DND-41 (cell line): ENCODE measurements around the gene GRIN1.
A peak's percentile ranks its signal among the peaks of the same experiment; 100 is the strongest.

Source experiments
- ATAC-seq: fragments of 200-7000 bp; cut with Tn5 transposase; 3 replicates; pipeline ENCODE4 v1.9.1; 2021; ENCODE audit warnings: low read depth; ENCODE audit not compliant: insufficient read depth
- DNase-seq: peaks from one replicate; pipeline ENCODE4 v3.0.0-alpha.2; 2020
- H2AFZ ChIP-seq: 2 replicates; pipeline ENCODE4 v1.6.0; 2012; ENCODE audit warnings: low read depth, low read length
- H3K27ac ChIP-seq: 2 replicates; pipeline ENCODE4 v1.5.1; 2012; ENCODE audit warnings: low read length, inconsistent platforms
- H3K27me3 ChIP-seq: fragments of 200-600 bp; sonication (generic); 2 replicates; pipeline ENCODE4 v1.6.0; 2012; ENCODE audit warnings: low read length, mild to moderate bottlenecking, inconsistent platforms; ENCODE audit not compliant: insufficient read depth, poor library complexity
- H3K36me3 ChIP-seq: 2 replicates; pipeline ENCODE4 v1.5.1; 2012; ENCODE audit warnings: low read length, inconsistent platforms; ENCODE audit not compliant: insufficient read depth
- H3K4me1 ChIP-seq: 2 replicates; pipeline ENCODE4 v1.5.1; 2012; ENCODE audit warnings: mild to moderate bottlenecking, low read length; ENCODE audit not compliant: insufficient read depth
- H3K4me2 ChIP-seq: 2 replicates; pipeline ENCODE4 v1.6.0; 2012; ENCODE audit warnings: mild to moderate bottlenecking, moderate library complexity, low read length, inconsistent platforms; ENCODE audit not compliant: insufficient read depth
- H3K4me3 ChIP-seq, 2 experiments: fragments of 200-600 bp in 1 of 2; shearing (Covaris generic) in 1 of 2; 2 replicates each; pipeline ENCODE4 v1.5.1; 2012 to 2016; ENCODE audit warnings: inconsistent platforms in 2 of 2, low read length in 2 of 2, mild to moderate bottlenecking in 2 of 2, low read depth in 1 of 2, moderate library complexity in 1 of 2
- H3K79me2 ChIP-seq: 2 replicates; pipeline ENCODE4 v1.6.0; 2012; ENCODE audit warnings: low read length, inconsistent platforms; ENCODE audit not compliant: insufficient read depth
- H3K9ac ChIP-seq: 2 replicates; pipeline ENCODE4 v1.6.0; 2012; ENCODE audit warnings: low read depth, mild to moderate bottlenecking, inconsistent platforms, low read length, moderate library complexity
- H3K9me3 ChIP-seq: 2 replicates; pipeline ENCODE4 v1.5.1; 2012; ENCODE audit warnings: low read length, moderate library complexity, mild to moderate bottlenecking, inconsistent platforms; ENCODE audit not compliant: insufficient read depth, severe bottlenecking
- H4K20me1 ChIP-seq: 2 replicates; pipeline ENCODE4 v1.6.0; 2012; ENCODE audit warnings: low read length; ENCODE audit not compliant: insufficient read depth
- CTCF ChIP-seq: IDR thresholded peaks from 2 replicates; pipeline ENCODE4 v1.5.1; 2012; ENCODE audit warnings: borderline replicate concordance, low read length, moderate library complexity, mild to moderate bottlenecking; ENCODE audit not compliant: poor library complexity, severe bottlenecking; ENCODE audit errors: extremely low read depth
- EZH2 ChIP-seq: IDR thresholded peaks from 3 replicates; pipeline ENCODE4 v1.6.1; 2012; ENCODE audit warnings: borderline replicate concordance, low read depth, mild to moderate bottlenecking, moderate library complexity, low read length, inconsistent platforms; ENCODE audit not compliant: severe bottlenecking

The GRIN1 gene

GRCh38 chr9:137136261-137136880 is 2.6 kb upstream of the GRIN1 start:
- H3K4me2 ChIP-seq: no peak overlapping the region
- no peak overlapping the region for H3K27ac ChIP-seq
- H2AFZ ChIP-seq: no peak overlapping the region
- DNase-seq: no peak
- H3K4me3 ChIP-seq: no peak overlapping the region
- no peaks in the 10 kb centered on the region for H3K36me3 ChIP-seq
- no peak for ATAC-seq
- H3K79me2 ChIP-seq: no peaks in the 10 kb centered on the region
- H4K20me1 ChIP-seq: peaks cover 14% of the 10 kb centered on the region
- TF ChIP-seq EZH2: no peak
- TF ChIP-seq CTCF: no peak
- no peak overlapping the region for H3K9ac ChIP-seq
- H3K9me3 ChIP-seq: no peaks in the 10 kb centered on the region
- H3K27me3 ChIP-seq: no peaks in the 10 kb centered on the region
- H3K4me1 ChIP-seq: peaks cover 15% of the 10 kb centered on the region

- Histone ChIP-seq H3K27me3 (no peaks in the 10 kb centered on the region), H3K9ac (no peak overlapping the region), H3K4me1 (peaks cover 18% of the 10 kb centered on the region), H2AFZ (no peak overlapping the region), H3K27ac (no peak overlapping the region), H3K4me3 (no peak overlapping the region), H3K9me3 (no peaks in the 10 kb centered on the region), H3K79me2 (no peaks in the 10 kb centered on the region), H3K36me3 (no peaks in the 10 kb centered on the region), H4K20me1 (peaks cover 20% of the 10 kb centered on the region), H3K4me2 (no peak overlapping the region)
- ATAC-seq (no peak), DNase-seq (no peak)
- TF ChIP-seq CTCF: no peak
- TF ChIP-seq EZH2: no peak
Measured at GRCh38 chr9:137136881-137137607, 1.9 kb upstream of the GRIN1 start.

- ATAC-seq: no peak
- peaks cover 23% of the 10 kb centered on the region for H4K20me1 ChIP-seq
- H3K4me3 ChIP-seq: no peak overlapping the region
- no peak overlapping the region for H3K4me2 ChIP-seq
- H2AFZ ChIP-seq: no peak overlapping the region
- TF ChIP-seq EZH2: no peak
- TF ChIP-seq CTCF: no peak
- H3K27me3 ChIP-seq: no peaks in the 10 kb centered on the region
- H3K9me3 ChIP-seq: no peaks in the 10 kb centered on the region
- no peaks in the 10 kb centered on the region for H3K36me3 ChIP-seq
- H3K9ac ChIP-seq: no peak overlapping the region
- H3K79me2 ChIP-seq: no peaks in the 10 kb centered on the region
- H3K27ac ChIP-seq: no peak overlapping the region
- DNase-seq: peak; percentile 37
- H3K4me1 ChIP-seq: peaks cover 18% of the 10 kb centered on the region
Measured at GRCh38 chr9:137138058-137138721, 764 bp upstream of the GRIN1 start.
